H9 (cell line): ENCODE results near the gene FUCA1. TPM values are rescaled to one million over a fixed set of nuclear protein-coding genes. Genes with fewer than 3 reads are reported as not detected.

Experiments
- DNase-seq: peaks from one replicate; pipeline ENCODE4 v3.0.0-alpha.2; 2017
- H2AFZ ChIP-seq: one replicate; pipeline ENCODE4 v1.6.1; 2013; ENCODE audit warnings: mild to moderate bottlenecking, low read length, control low read depth, moderate library complexity
- H2AK5ac ChIP-seq: 2 replicates; pipeline ENCODE4 v1.6.1; 2013; ENCODE audit warnings: low read length, control low read depth, mixed read lengths; ENCODE audit not compliant: insufficient read length
- H2BK120ac ChIP-seq: one replicate; pipeline ENCODE4 v1.6.1; 2013; ENCODE audit warnings: low read depth, mild to moderate bottlenecking, low read length, control low read depth, inconsistent platforms; ENCODE audit not compliant: poor library complexity, severe bottlenecking
- H2BK12ac ChIP-seq: 2 replicates; pipeline ENCODE4 v1.6.1; 2013; ENCODE audit warnings: low read length, control low read depth, mixed read lengths, low read depth; ENCODE audit not compliant: insufficient read length
- H2BK15ac ChIP-seq: 2 replicates; pipeline ENCODE4 v1.6.1; 2013; ENCODE audit warnings: low read depth, low read length, control low read depth
- H2BK20ac ChIP-seq: one replicate; pipeline ENCODE4 v1.6.1; 2013; ENCODE audit warnings: low read depth, mild to moderate bottlenecking, low read length, control low read depth, inconsistent platforms; ENCODE audit not compliant: poor library complexity, severe bottlenecking
- H2BK5ac ChIP-seq: 2 replicates; pipeline ENCODE4 v1.6.1; 2013; ENCODE audit warnings: low read length, control low read depth, mixed read lengths; ENCODE audit not compliant: insufficient read length
- H3K14ac ChIP-seq: 2 replicates; pipeline ENCODE4 v1.6.1; 2013; ENCODE audit warnings: low read length, control low read depth; ENCODE audit not compliant: insufficient read depth
- H3K18ac ChIP-seq: 2 replicates; pipeline ENCODE4 v1.6.1; 2013; ENCODE audit warnings: low read depth, mild to moderate bottlenecking, mixed read lengths, low read length, control low read depth; ENCODE audit not compliant: insufficient read length
- H3K23ac ChIP-seq: 2 replicates; pipeline ENCODE4 v1.6.1; 2013; ENCODE audit warnings: low read length, control low read depth, mixed read lengths, low read depth; ENCODE audit not compliant: insufficient read length
- H3K23me2 ChIP-seq: 2 replicates; pipeline ENCODE4 v1.6.1; 2013; ENCODE audit warnings: low read depth, mild to moderate bottlenecking, mixed read lengths, low read length, control low read depth; ENCODE audit not compliant: insufficient read length, poor library complexity, severe bottlenecking
- H3K27ac ChIP-seq: 2 replicates; pipeline ENCODE4 v1.5.1; 2013; ENCODE audit warnings: low read length, control low read depth, mixed read lengths, low read depth; ENCODE audit not compliant: insufficient read length
- H3K27me3 ChIP-seq: 2 replicates; pipeline ENCODE4 v1.6.1; 2013; ENCODE audit warnings: low read length, control low read depth, inconsistent platforms; ENCODE audit not compliant: insufficient read depth
- H3K4ac ChIP-seq: 2 replicates; pipeline ENCODE4 v1.6.1; 2013; ENCODE audit warnings: low read depth, mild to moderate bottlenecking, control low read depth, inconsistent platforms, low read length, moderate library complexity
- H3K4me1 ChIP-seq: 2 replicates; pipeline ENCODE4 v1.6.1; 2013; ENCODE audit warnings: low read length, control low read depth, inconsistent platforms; ENCODE audit not compliant: insufficient read depth
- H3K4me2 ChIP-seq: 2 replicates; pipeline ENCODE4 v1.6.1; 2013; ENCODE audit warnings: low read length, control low read depth, mixed read lengths; ENCODE audit not compliant: insufficient read length, insufficient read depth
- H3K56ac ChIP-seq: 2 replicates; pipeline ENCODE4 v1.6.1; 2013; ENCODE audit warnings: low read depth, mild to moderate bottlenecking, mixed read lengths, low read length, control low read depth; ENCODE audit not compliant: insufficient read length
- H3K79me1 ChIP-seq: 2 replicates; pipeline ENCODE4 v1.6.1; 2013; ENCODE audit warnings: low read depth, mild to moderate bottlenecking, moderate library complexity, low read length, control low read depth, inconsistent platforms; ENCODE audit not compliant: insufficient read depth, poor library complexity, severe bottlenecking
- H3K79me2 ChIP-seq: 2 replicates; pipeline ENCODE4 v1.6.1; 2013; ENCODE audit warnings: low read length, control low read depth, inconsistent platforms; ENCODE audit not compliant: insufficient read depth
- H3K9ac ChIP-seq: 2 replicates; pipeline ENCODE4 v1.6.1; 2013; ENCODE audit warnings: low read length, control low read depth, mixed read lengths; ENCODE audit not compliant: insufficient read length; ENCODE audit errors: extremely low read depth
- H3K9me3 ChIP-seq: one replicate; pipeline ENCODE4 v1.6.1; 2013; ENCODE audit warnings: low read depth, low read length, inconsistent platforms; ENCODE audit not compliant: control insufficient read depth
- H3T11ph ChIP-seq: one replicate; pipeline ENCODE4 v1.6.1; 2013; ENCODE audit warnings: mild to moderate bottlenecking, low read length, control low read depth, inconsistent platforms
- H4K20me1 ChIP-seq: one replicate; pipeline ENCODE4 v1.6.1; 2013; ENCODE audit not compliant: control insufficient read depth, insufficient read length, insufficient read depth
- H4K5ac ChIP-seq: 2 replicates; pipeline ENCODE4 v1.6.1; 2013; ENCODE audit warnings: low read depth, mild to moderate bottlenecking, mixed read lengths, low read length, control low read depth; ENCODE audit not compliant: insufficient read length
- H4K8ac ChIP-seq: replicated peaks from 2 replicates; pipeline ENCODE4 v1.6.1; 2013; ENCODE audit warnings: low read length, control low read depth, mixed read lengths, low read depth; ENCODE audit not compliant: insufficient read length
- H4K91ac ChIP-seq: 2 replicates; pipeline ENCODE4 v1.6.1; 2013; ENCODE audit warnings: low read depth, mild to moderate bottlenecking, moderate library complexity, mixed read lengths, low read length, control low read depth; ENCODE audit not compliant: insufficient read length
- H3K27ac Mint-ChIP-seq, 3 experiments: 2 replicates in 2 of 3; 3 replicates in 1 of 3; pipeline ENCODE4 v1.8.0; 2020 to 2021; ENCODE audit warnings: mixed read lengths in 3 of 3, mild to moderate bottlenecking in 1 of 3, moderate library complexity in 1 of 3
- H3K27me3 Mint-ChIP-seq: 2 replicates; pipeline ENCODE4 v1.8.0; 2021; ENCODE audit warnings: low read depth, mild to moderate bottlenecking, moderate library complexity, mixed read lengths
- H3K36me3 Mint-ChIP-seq, 3 experiments: 2 replicates in 2 of 3; 3 replicates in 1 of 3; pipeline ENCODE4 v1.8.0; 2020 to 2021; ENCODE audit warnings: low read depth in 3 of 3, mixed read lengths in 3 of 3; ENCODE audit not compliant: insufficient read depth in 1 of 3
- H3K4me1 Mint-ChIP-seq, 2 experiments: 2 replicates each; pipeline ENCODE4 v1.8.0; 2020; ENCODE audit warnings: mixed read lengths in 2 of 2
- H3K4me3 Mint-ChIP-seq, 2 experiments: 2 replicates in 1 of 2; 3 replicates in 1 of 2; pipeline ENCODE4 v1.8.0; 2020 to 2021; ENCODE audit warnings: mild to moderate bottlenecking in 2 of 2, mixed read lengths in 2 of 2, moderate library complexity in 1 of 2
- H3K9me3 Mint-ChIP-seq, 2 experiments: 2 replicates in 1 of 2; 3 replicates in 1 of 2; pipeline ENCODE4 v1.8.0; 2020; ENCODE audit warnings: mild to moderate bottlenecking in 2 of 2, mixed read lengths in 2 of 2, moderate library complexity in 1 of 2
- WGBS: extraction: QIAGEN DNeasy Blood & Tissue Kit; methylation state at CpG from one replicate; pipeline ENCODE4 v1.1.7; 2013; ENCODE audit warnings: missing lambda C conversion rate, low lambda C conversion rate, mixed read lengths; ENCODE audit not compliant: insufficient read length; ENCODE audit errors: extremely low coverage; 5-methylcytosine and 5-hydroxymethylcytosine counted together
- total RNA-seq: library from RNA; stranded (reverse); gene quantifications from 2 replicates; pipeline ENCODE4 v1.2.1, GENCODE V29; 2021
- TF ChIP-seq, protein P1 (sequence below): fragments of 200-600 bp; sonication (generic); conservative IDR thresholded peaks from 3 replicates; pipeline ENCODE4 v1.8.0; 2021; ENCODE audit warnings: antibody characterized with exemption, mild to moderate bottlenecking

Gene FUCA1
- total RNA-seq, 1 experiment from 2014 or later: 9.1 TPM

DNA sequence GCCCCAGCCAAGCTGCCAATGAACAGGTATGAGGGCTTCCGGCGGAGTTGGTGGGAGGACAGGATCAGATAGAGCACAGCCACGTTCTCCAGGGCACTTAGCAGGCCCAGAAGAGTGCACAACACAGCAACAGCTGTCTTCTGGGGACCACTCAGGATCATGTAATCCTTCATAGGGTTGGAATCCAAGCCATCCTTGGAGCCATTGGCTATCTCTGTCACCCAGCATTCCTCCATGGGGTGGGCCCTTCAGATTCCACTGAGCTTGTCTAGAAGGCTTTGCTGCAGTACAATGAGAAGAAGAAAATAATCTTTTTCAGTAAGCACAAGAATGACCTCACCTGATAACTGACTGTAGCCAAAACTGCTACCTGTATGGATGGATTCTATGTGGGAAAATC lies 7.3 kb upstream of the FUCA1 start:
- Histone ChIP-seq H3K27ac (no peak overlapping the region), H3K23me2 (no peaks in the 10 kb centered on the region), H3T11ph (no peak overlapping the region), H3K56ac (no peak overlapping the region), H3K9ac (no peak overlapping the region), H4K20me1 (no peaks in the 10 kb centered on the region), H2AK5ac (no peak overlapping the region), H2BK12ac (no peak overlapping the region), H3K27me3 (no peaks in the 10 kb centered on the region), H3K79me1 (no peaks in the 10 kb centered on the region), H3K23ac (no peak overlapping the region), H2BK20ac (no peak overlapping the region), H3K14ac (no peak overlapping the region), H3K18ac (no peak overlapping the region), H3K4me2 (no peak overlapping the region), H3K9me3 (peaks cover 4% of the 10 kb centered on the region), H2BK120ac (no peak overlapping the region), H2BK5ac (no peak overlapping the region), H4K8ac (no peak overlapping the region), H4K5ac (no peak overlapping the region), H2AFZ (no peak overlapping the region), H2BK15ac (no peak overlapping the region), H3K4ac (no peak overlapping the region), H4K91ac (no peak overlapping the region), H3K79me2 (no peaks in the 10 kb centered on the region), H3K4me1 (no peaks in the 10 kb centered on the region)
- WGBS: no CpG with 5 or more reads among the region's 3 CpGs
- H3K27me3 Mint-ChIP-seq: peaks cover 27% of the 10 kb centered on the region
- peaks cover 3 to 13% (median 6%) of the 10 kb centered on the region in 3 experiments for H3K36me3 Mint-ChIP-seq
- no peaks in the 10 kb centered on the region for H3K4me1 Mint-ChIP-seq
- peaks cover 28% of the 10 kb centered on the region in 2 experiments for H3K9me3 Mint-ChIP-seq
- no peak overlapping the region for H3K27ac Mint-ChIP-seq
- H3K4me3 Mint-ChIP-seq: no peak overlapping the region
- DNase-seq: no peak
- TF ChIP-seq, protein P1, sequence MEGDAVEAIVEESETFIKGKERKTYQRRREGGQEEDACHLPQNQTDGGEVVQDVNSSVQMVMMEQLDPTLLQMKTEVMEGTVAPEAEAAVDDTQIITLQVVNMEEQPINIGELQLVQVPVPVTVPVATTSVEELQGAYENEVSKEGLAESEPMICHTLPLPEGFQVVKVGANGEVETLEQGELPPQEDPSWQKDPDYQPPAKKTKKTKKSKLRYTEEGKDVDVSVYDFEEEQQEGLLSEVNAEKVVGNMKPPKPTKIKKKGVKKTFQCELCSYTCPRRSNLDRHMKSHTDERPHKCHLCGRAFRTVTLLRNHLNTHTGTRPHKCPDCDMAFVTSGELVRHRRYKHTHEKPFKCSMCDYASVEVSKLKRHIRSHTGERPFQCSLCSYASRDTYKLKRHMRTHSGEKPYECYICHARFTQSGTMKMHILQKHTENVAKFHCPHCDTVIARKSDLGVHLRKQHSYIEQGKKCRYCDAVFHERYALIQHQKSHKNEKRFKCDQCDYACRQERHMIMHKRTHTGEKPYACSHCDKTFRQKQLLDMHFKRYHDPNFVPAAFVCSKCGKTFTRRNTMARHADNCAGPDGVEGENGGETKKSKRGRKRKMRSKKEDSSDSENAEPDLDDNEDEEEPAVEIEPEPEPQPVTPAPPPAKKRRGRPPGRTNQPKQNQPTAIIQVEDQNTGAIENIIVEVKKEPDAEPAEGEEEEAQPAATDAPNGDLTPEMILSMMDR: no peak
